ENCODE measurements around the gene DBT. TPM values are rescaled to one million over a fixed set of nuclear protein-coding genes. Genes with fewer than 3 reads are reported as not detected.

Gene DBT
- total and polyA plus RNA-seq, 2 of the 13 experiments (the other 11 are each of a cell fraction or from before 2014, with no cell fraction given): 3.3 to 10.2 TPM

DNA sequence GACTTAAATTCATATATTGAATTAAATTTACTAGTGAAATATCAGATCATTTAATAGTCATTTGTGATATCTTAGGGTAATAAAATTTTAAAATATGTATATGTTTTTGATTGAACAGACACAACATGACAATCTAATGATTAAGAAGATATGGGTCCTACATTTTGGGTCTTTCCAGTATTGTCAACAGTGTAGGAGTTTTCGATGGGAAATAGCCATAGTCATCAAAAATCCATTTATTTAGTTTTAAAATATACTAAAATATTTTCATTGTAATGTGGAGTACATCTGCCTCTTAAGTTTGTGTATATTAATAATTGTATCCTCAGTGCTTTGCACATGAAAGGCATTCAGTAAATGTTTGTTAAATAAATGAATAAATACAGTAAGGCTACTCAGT lies 102.7 kb downstream of the DBT start:
- 94% methylated on average over 1 of the region's 1 CpG for WGBS (ENCODE audit: low lambda C conversion rate)
- no peaks in the 10 kb centered on the region for H4K20me1 ChIP-seq (ENCODE audit: insufficient read depth, low read length)
- no peak overlapping the region for H3K9ac ChIP-seq (ENCODE audit: insufficient read depth, low read depth, low read length)
- H3K4me3 ChIP-seq (replicated peaks in 1 of 3; ENCODE audit: insufficient read depth in 1 of 3, low read depth in 2 of 3, low read length in 3 of 3): no peak overlapping the region
- no peak overlapping the region for H2AFZ ChIP-seq (ENCODE audit: low read length)
- no peak overlapping the region for H3K4me2 ChIP-seq (ENCODE audit: low read depth, low read length)
- ATAC-seq (no peak), DNase-seq (ENCODE audit: low spot score) (no peak), FAIRE-seq (no peak)
- no TSS peak for BruUV-seq (replicated peaks)
- no peaks in the 10 kb centered on the region for H3K9me3 ChIP-seq (ENCODE audit: low read length)
- no peaks in the 10 kb centered on the region for H3K27me3 ChIP-seq (ENCODE audit: control insufficient read depth in 1 of 2, insufficient read depth in 2 of 2, low read length in 2 of 2)
- intact Hi-C loops (cut with micrococcal nuclease; ENCODE audit: unreplicated experiment) (no loop called here), in situ Hi-C loops (cut with HindIII; ENCODE audit: extremely low pct_ligation_motif_present, low pct_unique_long_range_greater_than_20kb) (no loop called here)
- TF ChIP-seq ZNF510 (CRISPR knock-in tag; IDR thresholded peaks at IDR 0.05; ENCODE audit: low read depth) (no peak), MAFK (conservative IDR thresholded peaks at IDR 0.05 in 1 of 2, IDR thresholded peaks at IDR 0.05 in 1 of 2; ENCODE audit: low read length in 2 of 2) (peak; percentile 59 to 80; a peak in 3 of 4 replicates), MAFF (IDR thresholded peaks at IDR 0.05; ENCODE audit: low read depth, low read length) (peak; percentile 63)
- H3K36me3 ChIP-seq (replicated peaks in 1 of 2; ENCODE audit: control insufficient read depth in 1 of 2, insufficient read depth in 2 of 2, low read length in 2 of 2): peaks cover 4 to 33% of the 10 kb centered on the region in 2 experiments
- H3K27ac ChIP-seq (ENCODE audit: extremely low read length, insufficient read depth, low read length): no peak overlapping the region
- H3K79me2 ChIP-seq (ENCODE audit: insufficient read depth, low read length): no peaks in the 10 kb centered on the region
- ChIA-PET CTCF (ENCODE audit: low intra/inter-chr PET ratio, low total read pairs) (no interaction called here), POLR2A (no interaction called here)
- H3K4me1 ChIP-seq (ENCODE audit: insufficient read depth, low read length): no peaks in the 10 kb centered on the region

DNA sequence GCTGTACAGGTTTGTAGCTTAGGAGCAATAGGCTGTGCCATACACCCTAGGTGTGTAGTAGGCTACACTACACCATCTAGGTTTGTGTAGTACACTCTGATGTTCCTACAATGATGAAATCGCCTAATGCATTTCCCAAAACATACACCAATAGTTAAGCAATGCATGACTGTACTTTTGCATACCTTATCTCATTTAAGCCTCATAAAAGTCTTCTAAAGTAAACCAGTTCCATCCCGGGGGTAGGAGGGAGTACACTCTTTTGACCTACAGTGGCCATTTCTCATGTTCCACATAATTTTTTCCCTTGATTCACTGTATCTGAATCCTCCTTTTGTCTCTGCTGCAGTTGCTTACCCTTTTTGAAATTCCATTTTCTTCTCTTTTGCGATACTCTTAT lies 104.5 kb downstream of the DBT start:
- no peak overlapping the region for H3K9ac ChIP-seq (ENCODE audit: insufficient read depth, low read depth, low read length)
- no peak overlapping the region for H3K4me3 ChIP-seq (replicated peaks in 1 of 3; ENCODE audit: insufficient read depth in 1 of 3, low read depth in 2 of 3, low read length in 3 of 3)
- no peak for ATAC-seq
- H3K27me3 ChIP-seq (ENCODE audit: control insufficient read depth in 1 of 2, insufficient read depth in 2 of 2, low read length in 2 of 2): no peaks in the 10 kb centered on the region
- no peak overlapping the region for H3K27ac ChIP-seq (ENCODE audit: extremely low read length, insufficient read depth, low read length)
- H4K20me1 ChIP-seq (ENCODE audit: insufficient read depth, low read length): no peaks in the 10 kb centered on the region
- intact Hi-C loops (cut with micrococcal nuclease; ENCODE audit: unreplicated experiment): no loop called here
- no peak overlapping the region for H2AFZ ChIP-seq (ENCODE audit: low read length)
- no peaks in the 10 kb centered on the region for H3K4me1 ChIP-seq (ENCODE audit: insufficient read depth, low read length)
- TF ChIP-seq ZNF703 (CRISPR knock-in tag; IDR thresholded peaks at IDR 0.05; ENCODE audit: borderline replicate concordance): no peak
- TF ChIP-seq HOXD1 (CRISPR knock-in tag; IDR thresholded peaks at IDR 0.05): no peak
- TF ChIP-seq ZNF367 (CRISPR knock-in tag; IDR thresholded peaks at IDR 0.05; ENCODE audit: borderline replicate concordance): no peak
- TF ChIP-seq ZSCAN12 (CRISPR knock-in tag; IDR thresholded peaks at IDR 0.05): no peak
- TF ChIP-seq RELA (CRISPR knock-in tag; IDR thresholded peaks at IDR 0.05): no peak
- TF ChIP-seq ZNF674 (CRISPR knock-in tag; IDR thresholded peaks at IDR 0.05; ENCODE audit: low read depth): no peak
- TF ChIP-seq PRMT3 (CRISPR knock-in tag; IDR thresholded peaks at IDR 0.05; ENCODE audit: borderline replicate concordance, low read depth): no peak
- no peak for TF ChIP-seq ZSCAN21 (CRISPR knock-in tag; IDR thresholded peaks at IDR 0.05; ENCODE audit: borderline replicate concordance)
- TF ChIP-seq AGO1 (IDR thresholded peaks at IDR 0.05; ENCODE audit: low read depth, low read length, poor library complexity, severe bottlenecking): no peak
- no peak for TF ChIP-seq ZNF33A (CRISPR knock-in tag; IDR thresholded peaks at IDR 0.05; ENCODE audit: borderline replicate concordance)
- no peak for TF ChIP-seq ZNF329 (CRISPR knock-in tag; IDR thresholded peaks at IDR 0.05; ENCODE audit: low read depth)
- ChIA-PET POLR2A (no interaction called here), CTCF (ENCODE audit: low intra/inter-chr PET ratio, low total read pairs) (no interaction called here)
- no TSS peak for BruUV-seq (replicated peaks)
- WGBS (ENCODE audit: low lambda C conversion rate): 95% methylated on average over 3 of the region's 3 CpGs
- H3K36me3 ChIP-seq (replicated peaks in 1 of 2; ENCODE audit: control insufficient read depth in 1 of 2, insufficient read depth in 2 of 2, low read length in 2 of 2): peaks cover 8 to 51% of the 10 kb centered on the region in 2 experiments
- no peaks in the 10 kb centered on the region for H3K9me3 ChIP-seq (ENCODE audit: low read length)
- DNase-seq (ENCODE audit: low spot score): no peak
- in situ Hi-C loops (cut with HindIII; ENCODE audit: extremely low pct_ligation_motif_present, low pct_unique_long_range_greater_than_20kb): no loop called here
- no peaks in the 10 kb centered on the region for H3K79me2 ChIP-seq (ENCODE audit: insufficient read depth, low read length)
- H3K4me2 ChIP-seq (ENCODE audit: low read depth, low read length): no peak overlapping the region
- no peak for FAIRE-seq
